Panc1 (cell line): ENCODE results near the gene HEATR3. TPM values are rescaled to one million over a fixed set of nuclear protein-coding genes. Genes with fewer than 3 reads are reported as not detected.

ENCODE experiments used
- ATAC-seq: fragments of 200-7000 bp; cut with Tn5 transposase; 2 replicates; pipeline ENCODE4 v1.9.1; 2020; ENCODE audit warnings: mild to moderate bottlenecking, moderate library complexity
- BruUV-seq: library from RNA; stranded (reverse); fragments of 400-500 nt; replicated peaks from 2 replicates; lab custom pipeline; 2021; lab: Mats Ljungman, UMichigan
- CTCF ChIA-PET: fragments of 300-600 bp; sonication (Branson Sonifier 250); formaldehyde crosslinking; loops from one replicate; lab custom pipeline; 2022; ENCODE audit warnings: antibody characterized with exemption; lab: Charles Lee
- POLR2A ChIA-PET: fragments of 300-600 bp; sonication (Branson Sonifier 250); formaldehyde crosslinking; loops from one replicate; lab custom pipeline; 2022; ENCODE audit warnings: antibody characterized with exemption; lab: Charles Lee
- DNase-seq: peaks from one replicate; pipeline ENCODE4 v3.0.0-alpha.2; 2010; ENCODE audit warnings: low read depth, low spot score
- H3K27ac ChIP-seq: 2 replicates; pipeline ENCODE4 v1.5.1; 2011; ENCODE audit warnings: mild to moderate bottlenecking, low read length, inconsistent platforms
- H3K27me3 ChIP-seq: fragments of 200-500 bp; sonication (Bioruptor generic); 2 replicates; pipeline ENCODE4 v1.6.0; 2014; ENCODE audit warnings: low read length, inconsistent platforms; ENCODE audit not compliant: control insufficient read depth, insufficient read depth
- H3K36me3 ChIP-seq: fragments of 200-500 bp; sonication (Bioruptor generic); 2 replicates; pipeline ENCODE4 v1.5.1; 2014; ENCODE audit warnings: inconsistent platforms, mild to moderate bottlenecking, low read length, moderate library complexity; ENCODE audit not compliant: control insufficient read depth, insufficient read depth
- H3K4me1 ChIP-seq: 2 replicates; pipeline ENCODE4 v1.5.1; 2011; ENCODE audit warnings: inconsistent platforms, mild to moderate bottlenecking, low read length, moderate library complexity; ENCODE audit not compliant: control insufficient read depth, insufficient read depth
- H3K4me3 ChIP-seq, 2 experiments: 2 replicates each; pipeline ENCODE4 v1.5.1; 2011 to 2012; ENCODE audit warnings: low read depth in 2 of 2, low read length in 2 of 2, mild to moderate bottlenecking in 2 of 2, inconsistent platforms in 1 of 2, moderate library complexity in 1 of 2
- H3K9me3 ChIP-seq: fragments of 200-500 bp; sonication (Bioruptor generic); 2 replicates; pipeline ENCODE4 v1.5.1; 2014; ENCODE audit warnings: low read depth, mild to moderate bottlenecking, inconsistent platforms, low read length, moderate library complexity; ENCODE audit not compliant: control insufficient read depth, insufficient read depth
- CTCF ChIP-seq: fragments of 450-650 bp; IDR thresholded peaks from 2 replicates; pipeline ENCODE4 v1.5.1; 2017; ENCODE audit warnings: mild to moderate bottlenecking
- POLR2AphosphoS5 ChIP-seq: IDR thresholded peaks from 2 replicates; pipeline ENCODE4 v1.6.1; 2012; ENCODE audit warnings: mild to moderate bottlenecking, low read depth, low read length, moderate library complexity
- REST ChIP-seq, 2 experiments: IDR thresholded peaks; 2 replicates each; pipeline ENCODE4 v1.6.1; 2011 to 2012; ENCODE audit warnings: low read depth in 2 of 2, control low read depth in 1 of 2, low read length in 1 of 2, mild to moderate bottlenecking in 1 of 2, moderate library complexity in 1 of 2; ENCODE audit not compliant: insufficient read depth in 1 of 2
- SIN3A ChIP-seq: IDR thresholded peaks from 2 replicates; pipeline ENCODE4 v1.6.1; 2012; ENCODE audit warnings: low read depth, mild to moderate bottlenecking, low read length, moderate library complexity, borderline replicate concordance; ENCODE audit not compliant: insufficient read depth
- TCF7L2 ChIP-seq: IDR thresholded peaks from 2 replicates; pipeline ENCODE4 v1.6.1; 2011; ENCODE audit warnings: mild to moderate bottlenecking, low read depth, low read length, inconsistent platforms
- in situ Hi-C: cut with HindIII; loops from 2 replicates; pipeline ENCODE4 v1.10.0; 2016; ENCODE audit warnings: low sequenced_read_pairs, low pct_unique_long_range_greater_than_20kb
- intact Hi-C: fragments of 100-400 bp; cut with micrococcal nuclease; formaldehyde crosslinking; loops from one replicate; pipeline ENCODE4 v1.10.0; 2022; ENCODE audit not compliant: unreplicated experiment
- total RNA-seq: library from RNA; stranded (reverse); gene quantifications from one replicate; pipeline ENCODE4 v1.2.1, GENCODE V29; 2021; ENCODE audit not compliant: unreplicated experiment

Gene HEATR3
- total RNA-seq, 1 experiment from 2014 or later, result 18.6 TPM

- ChIA-PET CTCF (no interaction called here), POLR2A (no interaction called here)
- no peak for DNase-seq
- Histone ChIP-seq H3K27me3 (no peaks in the 10 kb centered on the region), H3K4me3 (no peak overlapping the region), H3K4me1 (no peaks in the 10 kb centered on the region), H3K36me3 (no peaks in the 10 kb centered on the region; the same call in 1 of the 2 replicates), H3K27ac (no peak overlapping the region), H3K9me3 (no peaks in the 10 kb centered on the region)
- no peak for ATAC-seq
- in situ Hi-C loops (no loop called here), intact Hi-C loops (no loop called here)
- TF ChIP-seq TCF7L2 (no peak), REST (IDR thresholded peaks at IDR 0.05; ENCODE audit: insufficient read depth in 1 of 2, low read depth in 2 of 2, low read length in 1 of 2) (no peak), POLR2AphosphoS5 (no peak), CTCF (no peak), SIN3A (no peak)
- no TSS peak for BruUV-seq
Measured at GRCh38 chr16:50093607-50094539, 28.1 kb downstream of the HEATR3 start.

GRCh38 chr16:50096791-50097190 lies 31.0 kb downstream of the HEATR3 start:
- Histone ChIP-seq H3K9me3 (no peaks in the 10 kb centered on the region), H3K27me3 (no peaks in the 10 kb centered on the region), H3K4me3 (no peak overlapping the region), H3K36me3 (peaks cover 3% of the 10 kb centered on the region; the same call in 1 of the 2 replicates), H3K27ac (no peak overlapping the region), H3K4me1 (no peaks in the 10 kb centered on the region)
- intact Hi-C loops, result no loop called here
- POLR2A ChIA-PET, result interaction anchor here (0.7 kb wide), 1 partner anchor 103 kb away, joined by 5 read pairs; no protein-coding TSS in a partner anchor
- in situ Hi-C loops, result no loop called here
- TF ChIP-seq SIN3A (no peak), POLR2AphosphoS5 (no peak), CTCF (no peak), REST (IDR thresholded peaks at IDR 0.05; ENCODE audit: insufficient read depth in 1 of 2, low read depth in 2 of 2, low read length in 1 of 2) (no peak), TCF7L2 (no peak)
- no peak for DNase-seq
- no TSS peak for BruUV-seq
- CTCF ChIA-PET, result no interaction called here
- no peak for ATAC-seq
